ENCODE data around the gene CYFIP1. TPM values are rescaled to one million over a fixed set of nuclear protein-coding genes. Genes with fewer than 3 reads are reported as not detected.

CYFIP1 gene
- total and polyA plus RNA-seq, 7 donors = 9.1 to 43.0 (median 23.3) TPM

DNA sequence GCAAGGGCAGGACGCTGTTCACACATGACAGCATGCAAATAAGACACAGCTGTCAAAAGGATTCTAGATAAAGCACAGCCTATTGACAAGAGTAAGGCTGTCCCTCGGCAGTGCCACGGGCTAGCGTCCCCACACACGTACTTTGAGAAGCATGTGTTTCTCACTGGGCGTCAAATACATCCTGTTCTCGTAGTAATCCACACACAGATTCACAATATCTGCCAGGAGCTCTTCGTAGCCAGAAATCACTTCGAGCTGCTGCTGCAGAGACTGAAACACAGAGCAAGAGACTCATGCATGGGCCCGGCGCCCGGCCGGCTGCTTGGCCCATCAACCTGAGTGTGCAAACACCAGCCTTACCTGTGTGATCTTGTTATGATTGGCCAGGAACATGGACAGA lies 41.1 kb downstream of the CYFIP1 start:
- ATAC-seq = no peak
- no peaks in the 10 kb centered on the region for H3K9me3 ChIP-seq
- 77 to 90% (median 80%) methylated on average over 13 of the region's 13 CpGs for WGBS, 3 donors
- peaks cover 0 to 83% of the 10 kb centered on the region in 2 donors for H3K36me3 ChIP-seq (ENCODE audit: insufficient read depth in 1 of 2, low read depth in 1 of 2)
- no peaks in the 10 kb centered on the region for H3K4me1 ChIP-seq
- H3K4me3 ChIP-seq = no peak overlapping the region
- no peak overlapping the region for H3K27ac ChIP-seq
- intact Hi-C loops (cut with DNase I) = no loop called here
- DNase-seq = no peak
- no peaks in the 10 kb centered on the region for H3K27me3 ChIP-seq (ENCODE audit: insufficient read depth in 3 of 3, low read length in 2 of 3)
- TF ChIP-seq, protein P1, sequence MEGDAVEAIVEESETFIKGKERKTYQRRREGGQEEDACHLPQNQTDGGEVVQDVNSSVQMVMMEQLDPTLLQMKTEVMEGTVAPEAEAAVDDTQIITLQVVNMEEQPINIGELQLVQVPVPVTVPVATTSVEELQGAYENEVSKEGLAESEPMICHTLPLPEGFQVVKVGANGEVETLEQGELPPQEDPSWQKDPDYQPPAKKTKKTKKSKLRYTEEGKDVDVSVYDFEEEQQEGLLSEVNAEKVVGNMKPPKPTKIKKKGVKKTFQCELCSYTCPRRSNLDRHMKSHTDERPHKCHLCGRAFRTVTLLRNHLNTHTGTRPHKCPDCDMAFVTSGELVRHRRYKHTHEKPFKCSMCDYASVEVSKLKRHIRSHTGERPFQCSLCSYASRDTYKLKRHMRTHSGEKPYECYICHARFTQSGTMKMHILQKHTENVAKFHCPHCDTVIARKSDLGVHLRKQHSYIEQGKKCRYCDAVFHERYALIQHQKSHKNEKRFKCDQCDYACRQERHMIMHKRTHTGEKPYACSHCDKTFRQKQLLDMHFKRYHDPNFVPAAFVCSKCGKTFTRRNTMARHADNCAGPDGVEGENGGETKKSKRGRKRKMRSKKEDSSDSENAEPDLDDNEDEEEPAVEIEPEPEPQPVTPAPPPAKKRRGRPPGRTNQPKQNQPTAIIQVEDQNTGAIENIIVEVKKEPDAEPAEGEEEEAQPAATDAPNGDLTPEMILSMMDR (IDR thresholded peaks at IDR 0.05) = no peak

DNA sequence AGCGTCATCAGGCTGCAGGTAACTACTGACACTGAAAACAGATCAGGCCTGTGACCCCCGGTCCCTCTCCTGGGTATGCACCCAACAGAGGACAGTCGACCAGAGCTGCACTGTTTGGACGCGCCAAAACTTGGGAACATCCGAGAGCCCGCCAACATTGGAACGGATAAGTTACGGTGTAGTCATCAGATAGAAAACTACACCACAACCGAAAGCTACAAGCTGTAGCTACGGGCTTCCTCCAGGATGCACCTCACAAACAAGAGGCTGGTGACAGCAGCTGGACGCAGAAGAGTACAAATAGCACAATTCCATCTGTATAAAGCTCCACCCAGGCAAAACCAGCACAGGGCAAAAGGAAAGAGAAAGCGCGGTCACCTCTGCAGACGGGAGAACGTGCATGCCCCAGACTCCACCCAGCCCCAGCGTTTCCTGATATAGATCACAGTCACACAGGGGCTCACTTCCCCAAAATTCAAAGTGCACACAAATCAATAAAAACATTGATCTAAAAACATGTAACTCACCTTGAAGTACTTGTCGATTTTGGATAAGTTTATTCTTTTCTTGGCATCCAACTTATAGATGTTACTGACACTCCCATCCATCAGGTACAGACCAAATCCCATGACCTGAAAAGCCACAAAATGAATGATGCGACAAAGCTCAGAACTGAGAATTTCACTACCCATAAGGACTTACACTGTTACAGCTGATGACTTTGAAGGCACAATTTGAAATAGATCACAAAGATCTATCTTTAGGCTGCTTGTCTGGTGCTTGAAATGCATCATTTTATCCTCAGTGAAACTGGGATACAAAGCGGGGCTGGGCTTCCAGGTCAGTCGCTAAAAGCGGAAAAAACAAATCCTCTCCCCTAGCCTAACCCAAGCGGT lies 43.3 kb downstream of the CYFIP1 start:
- TF ChIP-seq, protein P1 (IDR thresholded peaks at IDR 0.05) = no peak
- no peak overlapping the region for H3K27ac ChIP-seq
- DNase-seq = no peak
- no peak overlapping the region for H3K4me3 ChIP-seq
- ATAC-seq = no peak
- H3K4me1 ChIP-seq = no peaks in the 10 kb centered on the region
- H3K36me3 ChIP-seq (ENCODE audit: insufficient read depth in 1 of 2, low read depth in 1 of 2) = peaks cover 0 to 80% of the 10 kb centered on the region in 2 donors
- no peaks in the 10 kb centered on the region for H3K9me3 ChIP-seq
- H3K27me3 ChIP-seq (ENCODE audit: insufficient read depth in 3 of 3, low read length in 2 of 3) = no peaks in the 10 kb centered on the region
- WGBS, 3 donors = 89 to 92% (median 89%) methylated on average over 23 of the region's 23 CpGs
- intact Hi-C loops (cut with DNase I) = no loop called here

DNA sequence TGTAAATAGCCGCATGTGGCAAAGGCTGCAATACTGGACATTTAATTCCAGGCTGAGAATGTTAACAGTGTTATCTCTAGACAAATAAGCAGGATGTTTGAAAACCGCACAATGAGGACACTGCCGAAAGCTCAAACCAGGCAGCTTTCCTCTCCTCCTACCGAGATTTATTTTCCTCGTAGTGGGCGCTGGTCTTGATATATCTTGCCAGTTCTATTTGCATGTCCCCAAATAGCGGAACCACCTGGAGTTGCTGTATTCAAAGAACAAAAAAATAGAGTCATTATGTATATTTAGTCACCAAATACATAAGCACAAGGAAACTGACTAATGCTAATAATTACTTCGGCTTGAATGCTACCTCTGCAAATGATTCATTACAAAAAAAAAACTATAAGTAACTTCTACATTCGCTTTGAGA lies 46.5 kb downstream of the CYFIP1 start:
- no peak for DNase-seq
- WGBS, 3 donors = 85 to 94% (median 89%) methylated on average over 9 of the region's 9 CpGs
- H3K4me3 ChIP-seq = no peak overlapping the region
- no peak for ATAC-seq
- H3K4me1 ChIP-seq = peaks cover 4% of the 10 kb centered on the region
- H3K9me3 ChIP-seq = no peaks in the 10 kb centered on the region
- H3K27me3 ChIP-seq (ENCODE audit: insufficient read depth in 3 of 3, low read length in 2 of 3) = no peaks in the 10 kb centered on the region
- H3K27ac ChIP-seq = no peak overlapping the region
- H3K36me3 ChIP-seq (ENCODE audit: insufficient read depth in 1 of 2, low read depth in 1 of 2) = peaks cover 0 to 69% of the 10 kb centered on the region in 2 donors
- intact Hi-C loops (cut with DNase I) = no loop called here
- TF ChIP-seq, protein P1 (IDR thresholded peaks at IDR 0.05) = no peak

DNA sequence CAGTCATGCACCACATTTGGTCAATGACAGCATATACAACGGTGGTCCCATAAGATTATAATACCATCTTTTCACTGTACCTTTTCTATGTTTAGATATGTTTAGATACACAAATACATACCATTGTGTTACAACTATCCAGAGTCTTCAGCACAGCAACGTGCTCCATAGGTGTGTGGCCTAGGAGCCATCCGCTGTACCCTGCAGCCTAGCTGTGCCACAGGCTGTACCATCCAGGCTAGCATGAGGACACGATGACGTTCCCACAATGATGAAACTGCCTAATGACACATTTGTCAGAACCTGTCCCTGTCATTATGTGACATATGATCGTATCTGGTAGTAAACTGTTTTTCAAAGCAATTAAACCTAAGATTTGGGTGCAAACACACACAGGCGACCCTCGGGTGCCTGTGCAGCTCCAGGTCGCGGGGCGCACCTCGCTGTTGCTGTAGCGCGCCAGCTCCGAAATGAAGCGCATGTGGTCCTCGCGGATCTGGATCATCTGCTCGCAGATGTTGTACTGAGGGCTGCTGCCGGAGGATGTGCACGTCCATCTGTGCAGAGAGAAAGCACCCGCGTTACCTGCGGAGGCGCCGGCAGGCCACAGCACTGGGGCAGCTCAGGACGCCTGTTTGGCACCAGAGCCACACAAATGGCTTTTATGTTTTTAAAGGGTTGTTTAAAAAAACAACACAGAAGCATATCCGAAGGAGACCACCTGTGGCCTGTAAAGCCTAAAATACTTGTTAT lies 48.2 kb downstream of the CYFIP1 start:
- DNase-seq = no peak
- peaks cover 4% of the 10 kb centered on the region for H3K4me1 ChIP-seq
- peaks cover 0 to 58% of the 10 kb centered on the region in 2 donors for H3K36me3 ChIP-seq (ENCODE audit: insufficient read depth in 1 of 2, low read depth in 1 of 2)
- H3K9me3 ChIP-seq = no peaks in the 10 kb centered on the region
- TF ChIP-seq, protein P1 (IDR thresholded peaks at IDR 0.05) = no peak
- H3K27me3 ChIP-seq (ENCODE audit: insufficient read depth in 3 of 3, low read length in 2 of 3) = no peaks in the 10 kb centered on the region
- intact Hi-C loops (cut with DNase I) = no loop called here
- WGBS, 3 donors = 92 to 93% (median 92%) methylated on average over 28 of the region's 28 CpGs
- H3K4me3 ChIP-seq = no peak overlapping the region
- no peak overlapping the region for H3K27ac ChIP-seq
- ATAC-seq = no peak
